Keratinocyte (primary cell): Measurements from ENCODE around the gene TFRC.

Experiments used
- CTCF ChIP-seq, 3 experiments: IDR thresholded peaks in 1 of 3; conservative IDR thresholded peaks in 1 of 3; optimal IDR thresholded peaks in 1 of 3; 2 replicates in 2 of 3; 3 replicates in 1 of 3; pipeline versions ENCODE3 to v1.5.1; 2011; ENCODE audit warnings: low read length in 3 of 3, mild to moderate bottlenecking in 3 of 3, moderate library complexity in 2 of 3, control low read depth in 1 of 3, inconsistent platforms in 1 of 3; ENCODE audit not compliant: insufficient read depth in 2 of 3; ENCODE audit errors: extremely low read depth in 1 of 3
- EZH2 ChIP-seq: IDR thresholded peaks from one replicate; pipeline ENCODE4 v1.6.1; 2012; ENCODE audit warnings: inconsistent platforms, mild to moderate bottlenecking, low read length, moderate library complexity

- TF ChIP-seq CTCF (optimal IDR thresholded peaks at IDR 0.05 in 1 of 3, IDR thresholded peaks at IDR 0.05 in 1 of 3, conservative IDR thresholded peaks at IDR 0.05 in 1 of 3; ENCODE audit: extremely low read depth in 1 of 3, insufficient read depth in 2 of 3, low read length in 3 of 3) (no peak), EZH2 (no peak)
These were observed 61.5 kb downstream of the TFRC start for GRCh38 chr3:196020373-196020772.
